ENCODE data around the gene ERBB4. TPM values are rescaled to one million over a fixed set of nuclear protein-coding genes. Genes with fewer than 3 reads are reported as not detected.

The ERBB4 gene
- total RNA-seq, 4 donors from 2014 or later = 0.04 to 0.57 (median 0.35) TPM; not detected in 1

- no peaks in the 10 kb centered on the region for H3K36me3 ChIP-seq
- DNase-seq = no peak
- H3K4me1 ChIP-seq = no peaks in the 10 kb centered on the region
- no peaks in the 10 kb centered on the region for H3K9me3 ChIP-seq
- no peak overlapping the region for H3K4me3 ChIP-seq
- no peaks in the 10 kb centered on the region for H3K27me3 ChIP-seq
- H3K27ac ChIP-seq = no peak overlapping the region
- WGBS, 2 donors = 34 to 66% methylated on average over 3 of the region's 3 CpGs
- TF ChIP-seq, protein P1, sequence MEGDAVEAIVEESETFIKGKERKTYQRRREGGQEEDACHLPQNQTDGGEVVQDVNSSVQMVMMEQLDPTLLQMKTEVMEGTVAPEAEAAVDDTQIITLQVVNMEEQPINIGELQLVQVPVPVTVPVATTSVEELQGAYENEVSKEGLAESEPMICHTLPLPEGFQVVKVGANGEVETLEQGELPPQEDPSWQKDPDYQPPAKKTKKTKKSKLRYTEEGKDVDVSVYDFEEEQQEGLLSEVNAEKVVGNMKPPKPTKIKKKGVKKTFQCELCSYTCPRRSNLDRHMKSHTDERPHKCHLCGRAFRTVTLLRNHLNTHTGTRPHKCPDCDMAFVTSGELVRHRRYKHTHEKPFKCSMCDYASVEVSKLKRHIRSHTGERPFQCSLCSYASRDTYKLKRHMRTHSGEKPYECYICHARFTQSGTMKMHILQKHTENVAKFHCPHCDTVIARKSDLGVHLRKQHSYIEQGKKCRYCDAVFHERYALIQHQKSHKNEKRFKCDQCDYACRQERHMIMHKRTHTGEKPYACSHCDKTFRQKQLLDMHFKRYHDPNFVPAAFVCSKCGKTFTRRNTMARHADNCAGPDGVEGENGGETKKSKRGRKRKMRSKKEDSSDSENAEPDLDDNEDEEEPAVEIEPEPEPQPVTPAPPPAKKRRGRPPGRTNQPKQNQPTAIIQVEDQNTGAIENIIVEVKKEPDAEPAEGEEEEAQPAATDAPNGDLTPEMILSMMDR (IDR thresholded peaks at IDR 0.05) = no peak
- intact Hi-C loops (cut with DNase I) = no loop called here
These were observed 701.4 kb downstream of the ERBB4 start for GRCh38 chr2:211837206-211837605.

DNA sequence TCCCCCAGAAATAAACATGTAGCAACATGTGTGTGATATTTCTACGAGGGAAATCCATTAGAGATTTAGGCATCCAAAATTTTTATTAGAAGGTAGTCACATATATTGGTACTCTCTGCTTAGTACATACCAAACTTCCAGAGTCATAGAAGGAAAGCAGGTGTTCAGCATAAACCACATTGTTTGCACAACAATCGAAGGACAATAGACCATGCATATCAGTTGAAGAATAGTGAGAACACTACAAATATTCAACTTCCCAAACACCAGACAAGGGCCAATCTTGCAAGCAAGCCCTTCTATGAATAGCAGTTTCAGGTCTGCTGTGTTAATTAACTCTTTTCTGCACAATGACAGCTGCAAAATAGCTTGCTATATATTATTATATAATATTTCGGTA lies 702.2 kb downstream of the ERBB4 start:
- Histone ChIP-seq H3K9me3 (no peaks in the 10 kb centered on the region), H3K4me3 (no peak overlapping the region), H3K4me1 (no peaks in the 10 kb centered on the region), H3K27me3 (no peaks in the 10 kb centered on the region), H3K36me3 (no peaks in the 10 kb centered on the region), H3K27ac (no peak overlapping the region)
- intact Hi-C loops (cut with DNase I) = no loop called here
- 26 to 31% methylated on average over 3 of the region's 3 CpGs for WGBS, 2 donors
- TF ChIP-seq, protein P1 (IDR thresholded peaks at IDR 0.05) = no peak
- TF ChIP-seq POLR2A (IDR thresholded peaks at IDR 0.05) = no peak
- no peak for DNase-seq

DNA sequence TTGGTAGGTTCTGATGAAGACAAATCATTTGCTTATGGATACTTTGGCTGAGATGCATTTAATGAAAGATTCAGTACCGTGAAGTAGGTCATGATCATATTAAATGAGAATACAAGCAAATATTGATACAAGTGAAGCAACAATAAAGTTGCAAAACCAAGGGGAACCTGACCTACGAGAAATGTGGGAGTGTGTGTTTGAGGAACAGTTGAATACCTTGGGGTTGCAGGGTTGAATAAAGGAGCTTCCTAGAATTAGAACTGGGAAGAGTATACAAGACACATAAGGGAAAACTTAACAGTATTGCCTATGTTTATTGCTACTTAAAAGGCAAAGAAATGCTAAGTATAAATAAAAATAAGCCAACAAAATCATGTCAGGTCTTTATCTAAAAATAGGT lies 702.9 kb downstream of the ERBB4 start:
- Histone ChIP-seq H3K27me3 (no peaks in the 10 kb centered on the region), H3K36me3 (no peaks in the 10 kb centered on the region), H3K9me3 (no peaks in the 10 kb centered on the region), H3K4me3 (no peak overlapping the region), H3K27ac (no peak overlapping the region), H3K4me1 (no peaks in the 10 kb centered on the region)
- WGBS, 2 donors = 43 to 59% methylated on average over 2 of the region's 2 CpGs
- no peak for DNase-seq
- intact Hi-C loops (cut with DNase I) = no loop called here
- no peak for TF ChIP-seq POLR2A (IDR thresholded peaks at IDR 0.05)
- TF ChIP-seq, protein P1 (IDR thresholded peaks at IDR 0.05) = no peak

DNA sequence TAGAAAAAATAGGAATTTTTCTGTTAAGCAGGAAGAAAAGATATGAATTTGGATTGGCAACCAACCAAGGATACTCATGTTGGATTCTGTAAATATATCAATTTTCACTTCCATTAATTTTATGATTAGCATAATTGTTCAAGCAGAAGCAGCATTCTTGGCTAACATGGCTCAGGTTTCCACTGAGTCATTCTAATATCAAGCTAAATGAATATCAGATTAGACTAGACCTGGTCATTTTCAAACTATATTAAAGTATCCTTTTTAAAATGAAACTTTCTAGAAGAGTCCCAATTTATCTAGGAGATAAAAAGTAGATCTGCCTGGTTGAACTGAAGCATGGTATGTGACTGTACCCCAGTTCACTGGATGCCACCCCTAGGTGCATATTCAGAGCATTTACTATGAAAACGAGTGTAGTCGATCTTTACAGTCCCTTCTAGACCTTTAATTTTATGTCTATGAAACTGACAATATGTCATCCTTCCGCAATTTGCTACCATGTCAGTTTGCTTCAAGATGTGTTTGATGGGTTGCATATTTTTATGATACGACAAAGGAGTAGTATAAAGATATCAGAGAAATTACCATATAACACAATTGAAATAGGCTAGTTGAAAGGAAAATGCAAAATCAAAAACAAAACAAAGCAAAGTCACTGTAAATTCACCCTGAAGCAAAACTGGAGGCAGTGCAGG lies 704.9 kb downstream of the ERBB4 start:
- WGBS, 2 donors = 64 to 74% methylated on average over 4 of the region's 4 CpGs
- no peak for DNase-seq
- intact Hi-C loops (cut with DNase I) = no loop called here
- Histone ChIP-seq H3K36me3 (no peaks in the 10 kb centered on the region), H3K4me1 (no peaks in the 10 kb centered on the region), H3K27me3 (no peaks in the 10 kb centered on the region), H3K9me3 (no peaks in the 10 kb centered on the region), H3K4me3 (no peak overlapping the region), H3K27ac (no peak overlapping the region)
- TF ChIP-seq, protein P1 (IDR thresholded peaks at IDR 0.05) = no peak
- no peak for TF ChIP-seq POLR2A (IDR thresholded peaks at IDR 0.05)

- Histone ChIP-seq H3K4me3 (no peak overlapping the region), H3K27ac (no peak overlapping the region), H3K27me3 (no peaks in the 10 kb centered on the region), H3K36me3 (no peaks in the 10 kb centered on the region), H3K9me3 (no peaks in the 10 kb centered on the region), H3K4me1 (no peaks in the 10 kb centered on the region)
- intact Hi-C loops (cut with DNase I) = no loop called here
- WGBS, 2 donors = 56 to 69% methylated on average over 3 of the region's 3 CpGs
- no peak for DNase-seq
- TF ChIP-seq POLR2A (IDR thresholded peaks at IDR 0.05) = no peak
- TF ChIP-seq, protein P1 (IDR thresholded peaks at IDR 0.05) = no peak
These were observed 708.9 kb downstream of the ERBB4 start for GRCh38 chr2:211829725-211830124.

All from esophagus squamous epithelium (tissue), 5 donors.